GM19324 (cell line): ENCODE measurements around the gene CRELD1.

ENCODE experiments used
- ATAC-seq: cut with Tn5 transposase; IDR thresholded peaks from one replicate; pipeline ENCODE4 v1.9.1; 2021; ENCODE audit warnings: mild to moderate bottlenecking, moderate library complexity; ENCODE audit not compliant: unreplicated experiment, low FRiP score

CRELD1 gene

GRCh38 chr3:9951962-9952805, 18.6 kb downstream of the CRELD1 start, which contains the start of gene PRRT3:
Gene PRRT3, minus strand, starts transcription at chr3:9952408. Its CDS starts 2,293 bp downstream, at chr3:9950115.
- peak; percentile 58 for ATAC-seq

- no peak for ATAC-seq
Observed at GRCh38 chr3:9955067-9955502, 21.5 kb downstream of the CRELD1 start.

GRCh38 chr3:9955611-9956352, 22.1 kb downstream of the CRELD1 start:
- no peak for ATAC-seq

- ATAC-seq = no peak
Observed at GRCh38 chr3:9957214-9957613, 23.6 kb downstream of the CRELD1 start.

- ATAC-seq = no peak
Observed at GRCh38 chr3:9965200-9965875, 31.7 kb downstream of the CRELD1 start.

- no peak for ATAC-seq
Observed at GRCh38 chr3:9966841-9967240, 33.2 kb downstream of the CRELD1 start.

- ATAC-seq = no peak
Observed at GRCh38 chr3:9969632-9970019, 36.0 kb downstream of the CRELD1 start.

- ATAC-seq = no peak
Observed at GRCh38 chr3:9970020-9970652, 36.5 kb downstream of the CRELD1 start.

- ATAC-seq = no peak
Observed at GRCh38 chr3:9976721-9977709, 43.4 kb downstream of the CRELD1 start.

- no peak for ATAC-seq
Observed at GRCh38 chr3:9978710-9979305, 45.2 kb downstream of the CRELD1 start.

- no peak for ATAC-seq
Observed at GRCh38 chr3:9980251-9980650, 46.6 kb downstream of the CRELD1 start.

- peak; percentile 32 for ATAC-seq
Observed at GRCh38 chr3:9986230-9986725, 52.6 kb downstream of the CRELD1 start.

GRCh38 chr3:9994086-9994844, 60.6 kb downstream of the CRELD1 start:
- no peak for ATAC-seq
